Measurements from ENCODE around the gene PLCL1.

DNA sequence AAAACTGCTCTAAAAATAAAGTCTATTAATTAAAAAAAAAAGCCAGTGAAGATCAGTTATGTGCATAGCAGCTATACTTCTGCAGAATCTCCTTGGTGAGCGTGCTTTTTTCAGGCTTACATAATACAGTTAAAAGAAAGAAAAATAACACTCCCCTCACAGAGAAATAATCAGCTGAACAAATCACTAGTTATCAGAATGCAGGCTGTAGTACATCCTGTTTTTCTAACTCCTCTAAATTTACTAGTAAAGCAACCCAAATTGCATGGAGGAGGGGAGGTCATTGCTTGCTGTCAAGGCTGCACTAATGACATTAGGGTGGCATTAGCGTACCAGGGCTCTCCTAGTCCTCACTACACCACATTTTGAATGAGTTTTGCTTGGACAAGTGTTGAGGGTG is 192.2 kb downstream of the PLCL1 start:
- no peak for TF ChIP-seq TARDBP (IDR thresholded peaks at IDR 0.05)
- TF ChIP-seq ARNT (IDR thresholded peaks at IDR 0.05): no peak
- TF ChIP-seq FOXM1 (IDR thresholded peaks at IDR 0.05; ENCODE audit: borderline replicate concordance): no peak
